DMS53 treated with DMSO at 0.1 percent for 48 hours (cell line): Measurements from ENCODE around the gene LIMCH1.
"Not testable (repeated sequence)": the region's sequence is repeated elsewhere in the genome, so short reads cannot be mapped to it uniquely, and the experiment has no call there.

Source experiments
- DNase-seq: peaks from one replicate; lab custom pipeline; 2025; ENCODE audit not compliant: unreplicated experiment; lab: John Stamatoyannopoulos, UW

The LIMCH1 gene, protein sequence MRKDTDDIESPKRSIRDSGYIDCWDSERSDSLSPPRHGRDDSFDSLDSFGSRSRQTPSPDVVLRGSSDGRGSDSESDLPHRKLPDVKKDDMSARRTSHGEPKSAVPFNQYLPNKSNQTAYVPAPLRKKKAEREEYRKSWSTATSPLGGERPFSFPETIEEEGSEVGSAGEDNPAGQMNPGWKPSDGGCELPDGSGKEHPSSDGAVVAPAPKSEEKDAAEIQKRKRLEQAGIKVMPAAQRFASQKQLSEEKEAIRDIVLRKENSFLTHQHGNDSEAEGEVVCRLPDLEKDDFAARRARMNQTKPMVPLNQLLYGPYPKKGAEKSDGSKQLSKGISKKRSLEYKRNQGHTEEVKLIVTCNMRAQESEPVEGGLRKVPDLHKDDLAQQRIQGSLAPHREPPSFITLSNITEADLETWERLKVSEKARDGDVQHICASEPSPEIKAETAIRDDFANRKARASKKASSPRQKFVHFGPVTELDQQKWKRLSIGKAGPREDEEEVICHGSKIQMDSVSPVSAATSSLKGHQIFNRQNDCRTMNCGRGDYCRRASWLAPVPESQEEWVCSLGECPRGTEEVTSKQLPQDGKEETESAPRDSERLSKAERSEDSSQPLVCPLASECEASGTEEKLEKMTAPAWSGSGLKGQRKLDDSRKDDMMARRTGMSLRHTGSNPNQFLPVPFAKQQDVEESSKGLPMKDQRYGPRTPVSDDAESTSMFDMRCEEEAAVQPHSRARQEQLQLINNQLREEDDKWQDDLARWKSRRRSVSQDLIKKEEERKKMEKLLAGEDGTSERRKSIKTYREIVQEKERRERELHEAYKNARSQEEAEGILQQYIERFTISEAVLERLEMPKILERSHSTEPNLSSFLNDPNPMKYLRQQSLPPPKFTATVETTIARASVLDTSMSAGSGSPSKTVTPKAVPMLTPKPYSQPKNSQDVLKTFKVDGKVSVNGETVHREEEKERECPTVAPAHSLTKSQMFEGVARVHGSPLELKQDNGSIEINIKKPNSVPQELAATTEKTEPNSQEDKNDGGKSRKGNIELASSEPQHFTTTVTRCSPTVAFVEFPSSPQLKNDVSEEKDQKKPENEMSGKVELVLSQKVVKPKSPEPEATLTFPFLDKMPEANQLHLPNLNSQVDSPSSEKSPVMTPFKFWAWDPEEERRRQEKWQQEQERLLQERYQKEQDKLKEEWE (N-terminal part only)

GRCh38 chr4:41538017-41538733 is at the start of gene LIMCH1:
Gene LIMCH1 (plus strand): TSS chr4:41538157. CDS start chr4:41605996, 67,839 bp downstream.
- no peak for DNase-seq

DNA sequence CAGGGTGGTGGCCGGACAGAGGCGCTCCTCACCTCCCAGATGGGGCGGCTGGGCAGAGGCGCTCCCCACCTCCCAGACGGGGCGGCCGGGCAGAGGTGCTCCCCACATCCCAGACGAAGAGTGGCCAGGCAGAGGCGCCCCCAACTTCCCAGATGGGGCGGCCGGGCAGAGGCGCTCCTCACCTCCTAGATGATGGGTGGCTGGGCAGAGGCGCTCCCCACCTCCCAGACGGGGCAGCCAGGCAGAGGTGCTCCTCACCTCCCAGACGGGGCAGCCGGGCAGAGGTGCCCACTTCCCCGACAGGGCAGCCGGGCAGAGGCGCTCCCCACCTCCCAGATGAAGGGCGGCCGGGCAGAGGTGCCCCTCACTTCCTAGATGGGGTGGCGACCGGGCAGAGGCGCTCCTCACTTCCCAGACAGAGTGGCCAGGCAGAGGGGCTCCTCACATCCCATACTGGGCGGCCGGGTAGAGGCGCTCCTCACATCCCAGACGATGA is 46.8 kb upstream of the LIMCH1 start:
- DNase-seq = not testable (repeated sequence)

- no peak for DNase-seq
Measured at GRCh38 chr4:41496977-41497376, 41.0 kb upstream of the LIMCH1 start.

- no peak for DNase-seq
Measured at GRCh38 chr4:41498177-41498576, 39.8 kb upstream of the LIMCH1 start.

DNA sequence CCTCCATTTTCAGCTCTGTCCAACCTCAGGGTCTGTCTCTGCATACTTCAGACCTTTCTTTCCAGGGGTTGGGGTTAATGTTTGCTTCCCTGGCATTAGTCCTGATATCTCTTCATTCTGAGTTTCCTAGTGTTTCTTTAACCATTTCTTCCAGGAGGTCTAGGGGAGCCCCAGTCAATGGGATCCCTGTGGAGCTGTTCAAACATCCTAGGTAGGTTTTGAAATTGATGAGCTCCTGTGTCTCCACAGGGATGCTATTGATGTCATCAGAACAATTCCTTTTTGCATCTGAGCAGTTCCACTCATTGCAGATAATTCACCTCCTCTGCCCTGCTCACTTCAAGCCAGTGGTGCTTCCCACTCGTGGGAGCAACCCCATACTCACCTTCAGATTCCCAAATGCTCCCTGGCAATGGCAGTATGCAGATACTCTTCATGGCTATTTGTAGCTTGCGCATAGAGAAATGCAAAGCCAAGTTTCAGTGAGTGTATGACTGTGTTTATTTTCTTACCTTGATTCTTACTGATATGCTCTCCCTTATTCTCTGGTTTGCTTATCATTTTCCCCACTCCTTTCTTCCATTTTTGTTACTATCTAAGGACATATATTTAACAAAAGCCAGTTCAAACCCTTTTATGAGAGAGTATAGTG is 33.7 kb upstream of the LIMCH1 start:
- no peak for DNase-seq

GRCh38 chr4:41505161-41505661 is 32.7 kb upstream of the LIMCH1 start:
- no peak for DNase-seq

- DNase-seq = no peak
Measured at GRCh38 chr4:41506130-41506529, 31.8 kb upstream of the LIMCH1 start.

GRCh38 chr4:41507291-41507947 is 30.5 kb upstream of the LIMCH1 start:
- DNase-seq = no peak

GRCh38 chr4:41509451-41509866 is 28.5 kb upstream of the LIMCH1 start:
- no peak for DNase-seq

GRCh38 chr4:41510179-41510578 is 27.8 kb upstream of the LIMCH1 start:
- no peak for DNase-seq

DNA sequence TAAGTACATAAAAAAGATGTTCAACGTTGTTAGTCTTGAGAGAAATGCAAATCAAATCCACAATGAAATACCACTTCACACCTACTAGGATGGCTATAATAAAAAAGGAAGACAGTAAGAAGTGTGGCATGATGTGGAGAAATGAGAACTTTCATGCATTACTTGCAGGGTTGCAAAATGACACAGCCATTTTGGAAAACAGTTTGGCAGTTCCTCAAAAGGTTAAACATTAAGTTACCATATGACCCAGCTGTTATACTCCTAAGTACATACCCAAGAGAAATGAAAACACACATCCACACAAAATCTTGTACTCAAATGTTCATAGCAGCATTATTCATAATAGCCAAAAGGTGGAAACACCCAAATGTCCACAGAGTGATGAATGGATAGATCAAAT is 25.8 kb upstream of the LIMCH1 start:
- DNase-seq = no peak

- no peak for DNase-seq
Measured at GRCh38 chr4:41512596-41512995, 25.4 kb upstream of the LIMCH1 start.

DNA sequence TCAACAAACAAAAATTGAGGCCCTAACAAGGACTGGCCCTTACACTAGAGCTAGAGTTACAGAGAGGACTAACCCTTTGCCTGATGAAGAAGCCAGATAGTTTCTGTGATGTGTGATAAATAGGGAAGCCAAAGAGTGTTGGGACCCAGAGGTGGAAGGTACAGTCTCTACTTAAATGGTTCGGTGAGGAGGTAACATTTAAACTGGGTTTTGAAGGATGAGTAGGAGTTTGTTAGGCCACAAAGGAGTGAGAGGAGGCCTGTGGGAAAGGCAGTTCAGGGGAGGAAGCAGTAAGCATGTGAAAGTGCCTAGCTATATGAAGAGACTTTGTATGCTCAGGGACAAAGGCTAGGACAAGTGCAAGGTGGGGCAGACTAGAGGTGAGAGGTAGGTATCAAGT is 23.8 kb upstream of the LIMCH1 start:
- no peak for DNase-seq

DNA sequence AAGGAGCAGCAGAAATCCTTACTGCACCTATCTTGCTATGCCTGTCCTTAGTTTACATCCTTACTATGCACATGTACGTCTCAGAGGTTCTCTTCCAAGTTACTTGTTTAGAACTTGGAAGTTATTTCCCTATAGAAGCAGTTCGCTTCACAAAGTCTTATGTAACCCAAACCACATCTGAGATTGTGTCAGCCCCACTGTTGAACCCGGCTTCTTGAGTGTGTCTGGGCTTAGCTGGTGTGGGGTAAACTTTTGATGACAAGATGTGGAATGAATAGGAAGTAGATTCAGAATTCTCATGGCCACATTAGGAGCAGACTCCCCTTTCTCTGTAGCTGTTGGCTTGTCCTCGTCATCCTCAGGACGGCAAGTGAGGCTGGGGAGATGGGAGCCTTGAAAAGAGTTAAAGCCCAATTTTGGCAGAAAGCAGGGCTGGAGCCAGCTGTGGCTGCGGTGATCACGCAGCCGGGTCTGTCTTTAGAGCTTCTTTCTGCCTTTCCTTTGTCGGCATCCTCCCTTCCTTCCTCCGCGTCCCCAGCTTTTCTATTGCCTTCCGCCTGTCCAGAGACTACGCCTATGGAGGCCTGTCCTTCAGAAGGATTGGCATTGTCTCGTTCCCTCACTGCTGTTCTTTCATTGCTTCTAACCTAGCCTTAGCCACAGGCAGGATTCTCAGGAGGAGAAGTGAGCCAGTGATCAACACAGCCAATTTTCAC is 23.0 kb upstream of the LIMCH1 start:
- DNase-seq = no peak

DNA sequence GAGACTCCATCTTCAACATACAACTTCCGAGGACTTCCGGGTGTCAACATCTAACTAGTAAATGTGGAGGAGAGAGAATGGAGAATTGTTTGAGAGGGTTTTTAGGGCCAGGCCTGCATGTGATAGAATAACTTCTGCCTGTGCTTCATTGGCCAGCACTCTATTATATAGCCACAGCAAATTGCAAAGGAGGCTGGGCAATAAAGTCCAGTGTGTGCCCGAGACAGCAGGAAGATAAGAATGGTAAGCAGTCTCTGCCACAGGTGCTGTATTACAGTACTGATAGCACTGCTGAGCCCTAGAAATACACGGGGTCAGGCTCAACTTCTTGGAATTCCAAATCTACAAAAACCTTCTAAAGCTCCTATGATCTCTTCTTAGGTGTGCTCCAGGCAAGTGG is 20.8 kb upstream of the LIMCH1 start:
- DNase-seq = no peak

DNA sequence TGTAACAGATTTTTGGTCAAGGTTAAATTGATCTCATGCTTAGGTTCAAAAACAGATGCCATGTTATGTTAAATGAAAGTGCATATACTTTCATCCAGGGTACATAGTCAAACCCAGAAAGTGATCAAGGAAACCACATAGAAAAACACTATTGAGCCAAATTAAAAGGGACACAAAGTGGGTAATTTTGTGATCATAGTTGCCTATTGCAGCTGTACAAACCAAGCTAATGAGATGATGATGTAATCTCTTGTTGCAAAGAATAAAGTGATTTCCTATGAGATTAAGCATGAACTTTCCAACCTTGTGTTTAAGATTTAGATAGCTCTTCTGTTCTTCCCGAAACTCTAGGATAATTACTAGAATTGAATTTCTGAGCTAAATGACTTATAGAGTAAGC is 20.2 kb upstream of the LIMCH1 start:
- DNase-seq = no peak

GRCh38 chr4:41524425-41524824 is 13.5 kb upstream of the LIMCH1 start:
- no peak for DNase-seq

- no peak for DNase-seq
Measured at GRCh38 chr4:41525129-41525528, 12.8 kb upstream of the LIMCH1 start.

DNA sequence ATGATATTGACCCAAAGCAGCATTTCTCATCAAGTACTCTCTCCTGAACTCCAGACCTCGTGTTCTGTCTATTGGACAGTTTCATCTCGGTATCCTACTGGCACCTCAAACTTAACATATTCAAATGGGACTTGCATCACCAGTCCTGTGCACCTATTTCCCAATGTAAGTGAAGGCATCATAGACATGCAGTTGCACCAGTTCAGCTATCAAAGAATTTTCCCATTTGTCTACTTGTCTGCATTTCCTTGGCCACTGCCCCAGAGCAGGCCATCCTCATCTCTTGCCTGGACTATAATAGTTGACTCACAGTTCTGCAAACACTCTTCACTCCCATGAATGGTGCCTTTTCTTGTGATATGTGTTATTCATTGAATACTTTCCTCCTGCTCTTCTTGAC is 11.3 kb upstream of the LIMCH1 start:
- no peak for DNase-seq
